Fibroblast of mammary gland (primary cell): ENCODE data around the gene RNGTT.
"Not testable (repeated sequence)": the region's sequence is repeated elsewhere in the genome, so short reads cannot be mapped to it uniquely, and the experiment has no call there.

Source experiments
- DNase-seq: peaks from one replicate; pipeline ENCODE4 v3.0.0-alpha.2; 2010; ENCODE audit warnings: low read depth
- H3K4me3 ChIP-seq: 2 replicates; pipeline ENCODE4 v1.5.1; 2011; ENCODE audit warnings: low read depth, mild to moderate bottlenecking, low read length, moderate library complexity; ENCODE audit not compliant: control insufficient read depth
- TF ChIP-seq, protein P1 (sequence below): conservative IDR thresholded peaks from 2 replicates; pipeline ENCODE4 v1.5.1; 2011; ENCODE audit warnings: low read depth, low read length, inconsistent platforms; ENCODE audit not compliant: control insufficient read depth, insufficient read depth

RNGTT gene

DNA sequence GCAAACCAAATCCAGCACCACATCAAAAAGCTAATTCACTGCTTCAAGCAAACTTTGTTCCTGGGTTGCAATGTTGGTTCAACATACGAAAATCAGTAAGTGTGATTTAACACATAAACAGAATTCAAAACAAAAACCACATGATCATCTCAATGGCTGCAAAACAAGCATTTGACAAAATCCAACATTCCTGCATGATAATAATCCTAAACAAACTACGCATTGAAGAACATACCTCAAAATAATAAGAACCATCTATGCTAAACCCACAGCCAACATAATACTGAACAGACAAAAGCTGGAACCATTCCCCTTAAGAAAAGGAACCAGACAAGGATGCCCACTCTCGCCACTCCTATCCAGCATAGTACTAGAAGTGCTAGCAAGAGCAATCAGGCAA is 49.9 kb downstream of the RNGTT start:
- no peak for DNase-seq
- TF ChIP-seq, protein P1, sequence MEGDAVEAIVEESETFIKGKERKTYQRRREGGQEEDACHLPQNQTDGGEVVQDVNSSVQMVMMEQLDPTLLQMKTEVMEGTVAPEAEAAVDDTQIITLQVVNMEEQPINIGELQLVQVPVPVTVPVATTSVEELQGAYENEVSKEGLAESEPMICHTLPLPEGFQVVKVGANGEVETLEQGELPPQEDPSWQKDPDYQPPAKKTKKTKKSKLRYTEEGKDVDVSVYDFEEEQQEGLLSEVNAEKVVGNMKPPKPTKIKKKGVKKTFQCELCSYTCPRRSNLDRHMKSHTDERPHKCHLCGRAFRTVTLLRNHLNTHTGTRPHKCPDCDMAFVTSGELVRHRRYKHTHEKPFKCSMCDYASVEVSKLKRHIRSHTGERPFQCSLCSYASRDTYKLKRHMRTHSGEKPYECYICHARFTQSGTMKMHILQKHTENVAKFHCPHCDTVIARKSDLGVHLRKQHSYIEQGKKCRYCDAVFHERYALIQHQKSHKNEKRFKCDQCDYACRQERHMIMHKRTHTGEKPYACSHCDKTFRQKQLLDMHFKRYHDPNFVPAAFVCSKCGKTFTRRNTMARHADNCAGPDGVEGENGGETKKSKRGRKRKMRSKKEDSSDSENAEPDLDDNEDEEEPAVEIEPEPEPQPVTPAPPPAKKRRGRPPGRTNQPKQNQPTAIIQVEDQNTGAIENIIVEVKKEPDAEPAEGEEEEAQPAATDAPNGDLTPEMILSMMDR, result no peak
- H3K4me3 ChIP-seq, result no peak overlapping the region

DNA sequence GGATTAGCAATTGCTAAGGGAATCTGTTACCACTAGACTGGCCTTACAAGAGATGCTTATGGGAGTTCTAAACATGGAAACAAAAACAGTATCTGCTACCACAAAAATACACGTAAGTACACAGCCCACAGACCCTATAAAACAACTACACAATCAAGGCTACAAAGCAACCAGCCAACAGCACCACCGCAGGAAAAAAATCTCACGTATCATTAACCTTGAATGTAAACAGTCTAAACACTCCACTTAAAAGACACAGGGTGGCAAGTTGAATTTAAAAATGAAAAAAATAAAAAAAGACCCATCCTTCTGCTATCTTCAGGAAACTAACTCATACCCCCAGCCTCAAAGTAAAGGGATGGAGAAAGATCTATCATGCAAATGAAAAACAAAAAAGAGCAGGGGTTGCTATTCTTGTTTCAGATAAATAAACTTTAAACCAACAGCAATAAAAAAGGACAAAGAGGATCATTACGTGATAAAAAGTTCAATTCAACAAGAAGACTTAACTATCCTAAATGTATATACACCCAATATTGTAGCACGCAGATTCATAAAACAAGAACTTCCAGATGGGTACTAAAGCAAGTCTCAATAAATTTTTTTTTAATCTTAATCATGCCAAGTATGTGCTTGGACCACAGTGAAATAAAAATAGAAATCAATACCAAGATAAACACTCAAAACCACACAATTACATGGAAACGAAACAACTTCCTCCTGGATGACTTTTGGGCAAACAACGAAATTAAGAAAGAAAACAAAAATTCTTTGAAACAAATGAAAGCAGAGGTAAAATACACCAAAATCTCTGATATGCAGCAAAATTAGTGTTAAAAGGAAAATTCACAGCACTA is 52.3 kb downstream of the RNGTT start:
- TF ChIP-seq, protein P1, result no peak
- no peak overlapping the region for H3K4me3 ChIP-seq
- DNase-seq, result no peak

- no peak overlapping the region for H3K4me3 ChIP-seq
- TF ChIP-seq, protein P1, result no peak
- DNase-seq, result peak; percentile 11
Observed at GRCh38 chr6:88908598-88909548, 54.5 kb downstream of the RNGTT start.

GRCh38 chr6:88907148-88907547 is 56.3 kb downstream of the RNGTT start:
- peak; percentile 61 for DNase-seq
- not testable (repeated sequence) for H3K4me3 ChIP-seq

DNA sequence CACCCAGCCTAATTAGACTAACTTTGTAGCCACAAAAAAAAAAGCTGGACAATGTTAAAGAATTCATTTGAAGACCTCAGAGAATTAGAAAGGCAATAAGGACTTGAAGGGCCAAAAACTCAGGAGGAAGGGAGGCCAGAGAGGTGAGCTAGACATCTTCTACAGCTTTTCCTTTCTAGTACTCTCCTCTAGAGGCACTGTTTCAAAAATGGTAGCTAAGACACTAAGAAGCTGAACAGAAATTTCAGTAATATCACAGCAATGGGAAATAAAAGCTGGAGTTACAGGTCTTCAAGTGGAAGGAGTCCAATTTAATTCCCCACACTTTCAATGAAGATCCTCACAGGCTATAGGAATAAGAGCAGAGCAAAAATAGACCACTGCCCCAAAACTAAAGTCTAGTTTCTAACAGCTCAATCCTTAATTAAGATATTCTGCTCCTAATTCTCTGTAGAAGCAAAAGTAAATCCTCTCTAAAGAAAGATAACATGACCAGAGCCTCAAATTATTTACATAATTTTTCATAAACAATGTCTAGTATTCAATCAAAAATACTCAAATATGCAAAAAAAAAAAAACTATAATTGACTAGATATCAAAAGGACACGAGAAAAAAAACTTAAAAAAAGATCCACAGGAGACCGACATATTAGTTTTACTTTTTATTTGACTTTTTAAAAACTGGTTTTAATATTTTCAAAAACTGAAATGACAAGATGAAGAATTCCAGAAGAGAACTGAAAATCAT is 63.7 kb downstream of the RNGTT start:
- TF ChIP-seq, protein P1, result no peak
- no peak overlapping the region for H3K4me3 ChIP-seq
- no peak for DNase-seq

DNA sequence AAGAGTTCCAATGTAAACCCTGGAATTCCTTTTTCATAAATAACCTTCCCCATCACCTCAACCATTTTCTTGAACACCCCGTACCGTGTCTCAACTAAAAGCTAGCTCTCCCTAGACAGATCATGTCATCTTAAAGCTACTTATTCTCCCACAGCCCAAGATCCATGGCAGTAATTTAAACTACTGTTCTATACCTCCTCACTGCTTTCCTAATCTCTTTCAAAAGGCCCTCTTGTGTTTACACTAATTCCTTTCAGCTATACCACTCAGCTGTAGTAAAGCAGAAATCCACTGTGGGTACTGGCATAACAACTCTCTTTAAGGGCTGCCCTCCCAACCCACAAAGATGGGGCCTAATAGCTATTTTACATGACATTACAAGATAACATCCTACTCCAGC is 67.5 kb downstream of the RNGTT start:
- TF ChIP-seq, protein P1, result no peak
- no peak for DNase-seq
- H3K4me3 ChIP-seq, result no peak overlapping the region
